HG03064 (cell line): ENCODE data around the gene JAK3.
"Not testable (repeated sequence)": the region's sequence is repeated elsewhere in the genome, so short reads cannot be mapped to it uniquely, and the experiment has no call there.

Source experiments
- ATAC-seq: cut with Tn5 transposase; IDR thresholded peaks from one replicate; pipeline ENCODE4 v1.9.1; 2021; ENCODE audit warnings: low read depth; ENCODE audit not compliant: unreplicated experiment

JAK3 gene

DNA sequence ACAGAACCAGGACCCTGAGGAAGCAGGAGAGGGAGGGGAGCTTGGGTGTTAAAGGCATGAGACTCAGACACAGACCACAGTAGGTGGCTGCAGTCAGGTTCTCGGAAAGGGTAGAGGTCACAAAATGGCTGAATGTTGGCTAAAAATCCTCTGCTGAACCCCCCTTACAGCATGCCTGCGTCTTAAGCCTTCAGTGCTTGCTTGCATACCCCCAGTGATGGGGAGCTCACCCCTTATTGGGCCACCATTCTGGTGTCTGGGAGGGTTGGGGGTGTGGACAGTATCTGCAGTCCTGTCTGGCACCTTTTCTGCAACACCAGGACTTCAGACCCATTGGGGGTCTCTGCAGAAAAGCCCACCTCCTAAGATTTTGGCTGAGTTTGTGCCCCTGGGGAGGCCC, 67.0 kb downstream of the JAK3 start:
- no peak for ATAC-seq

DNA sequence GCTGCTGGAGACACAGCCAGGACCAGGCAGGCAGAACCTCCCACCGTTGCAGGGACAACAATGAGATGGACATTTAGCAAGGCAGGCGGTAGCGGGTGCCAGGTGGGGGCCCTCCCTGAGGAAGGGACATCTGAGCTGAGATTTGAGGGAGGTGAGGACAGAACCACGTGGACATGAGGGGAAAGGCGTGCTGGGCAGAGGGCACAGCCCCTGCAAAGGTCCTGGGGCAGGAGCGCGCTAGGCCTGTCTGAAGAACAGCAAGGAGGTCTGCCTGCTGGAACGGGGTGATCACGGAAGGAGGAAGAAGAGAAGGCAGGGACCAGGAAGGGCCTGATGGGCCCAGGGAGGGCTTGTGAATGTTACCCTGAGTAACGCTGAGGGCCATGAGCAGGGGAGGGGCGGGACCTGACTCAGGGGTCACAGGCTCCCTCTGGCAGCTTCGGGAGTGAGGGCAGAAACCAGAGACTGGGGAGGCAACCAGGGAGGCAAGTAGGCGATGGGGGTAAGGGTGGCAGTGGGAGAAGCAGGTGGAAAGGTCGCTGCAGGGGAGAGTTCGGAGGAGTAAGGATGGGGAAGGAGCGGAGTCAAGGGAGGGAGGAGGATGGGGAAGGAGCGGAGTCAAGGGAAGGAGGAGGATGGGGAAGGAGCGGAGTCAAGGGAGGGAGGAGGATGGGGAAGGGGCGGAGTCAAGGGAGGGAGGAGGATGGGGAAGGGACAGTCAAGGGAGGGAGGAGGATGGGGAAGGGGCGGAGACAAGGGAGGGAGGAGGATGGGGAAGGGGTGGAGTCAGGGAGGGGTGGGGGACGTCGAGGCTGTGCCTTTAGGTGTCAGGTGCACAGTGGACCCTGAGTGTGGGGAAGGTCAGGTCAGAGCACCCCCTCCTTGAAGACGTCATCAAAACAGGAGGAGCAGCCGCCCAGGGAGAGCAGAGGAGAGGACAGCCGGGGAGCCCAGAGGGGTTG, 68.5 kb downstream of the JAK3 start:
- ATAC-seq = no peak

DNA sequence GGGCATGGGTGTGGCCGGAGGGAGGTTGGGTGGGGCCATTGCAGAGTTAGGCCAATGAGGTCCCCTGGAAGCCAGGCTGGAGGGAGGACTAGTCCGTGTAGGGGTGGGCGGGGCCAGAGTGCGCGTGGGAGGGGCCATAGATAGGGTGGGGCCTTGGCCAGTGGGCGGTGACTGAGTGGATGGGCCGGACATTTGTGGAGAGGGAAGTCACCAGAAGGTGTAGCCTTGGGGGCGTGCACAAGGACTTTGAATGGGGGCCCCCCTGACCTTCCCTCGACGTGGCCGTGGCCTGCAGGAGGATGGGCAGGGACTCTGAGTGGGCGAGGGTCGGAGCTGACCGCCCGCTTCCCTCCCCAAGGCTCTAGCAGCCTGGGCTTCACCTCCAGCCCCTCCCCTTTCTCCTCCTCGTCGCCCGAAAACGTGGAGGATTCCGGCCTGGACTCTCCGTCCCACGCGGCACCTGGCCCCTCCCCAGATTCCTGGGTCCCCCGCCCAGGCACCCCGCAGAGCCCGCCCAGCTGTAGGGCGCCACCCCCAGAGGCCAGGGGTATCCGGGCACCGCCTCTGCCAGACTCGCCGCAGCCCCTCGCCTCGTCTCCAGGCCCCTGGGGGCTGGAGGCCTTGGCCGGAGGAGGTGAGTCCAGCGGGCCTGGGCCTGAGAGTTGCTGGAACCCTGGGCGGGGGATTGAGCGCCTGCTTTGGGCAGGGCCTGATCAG, 69.4 kb downstream of the JAK3 start:
- no peak for ATAC-seq

DNA sequence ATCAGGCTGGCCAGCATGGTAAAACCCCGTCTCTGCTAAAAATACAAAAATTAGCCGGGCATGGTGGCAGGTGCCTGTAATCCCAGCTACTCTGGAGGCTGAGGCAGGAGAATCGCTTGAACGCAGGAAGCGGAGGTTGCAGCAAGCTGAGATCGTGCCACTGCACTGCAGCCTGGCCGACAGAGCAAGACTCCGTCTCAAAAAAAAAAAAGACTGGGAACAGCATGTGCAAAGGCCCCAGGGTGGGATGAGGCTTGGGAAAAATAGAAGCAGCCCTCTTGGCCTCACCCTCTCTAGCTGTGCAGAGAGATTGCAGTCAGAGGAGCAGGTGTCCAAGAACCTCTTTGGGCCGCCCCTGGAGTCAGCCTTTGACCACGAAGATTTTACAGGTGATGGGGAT, 69.9 kb downstream of the JAK3 start:
- not testable (repeated sequence) for ATAC-seq

DNA sequence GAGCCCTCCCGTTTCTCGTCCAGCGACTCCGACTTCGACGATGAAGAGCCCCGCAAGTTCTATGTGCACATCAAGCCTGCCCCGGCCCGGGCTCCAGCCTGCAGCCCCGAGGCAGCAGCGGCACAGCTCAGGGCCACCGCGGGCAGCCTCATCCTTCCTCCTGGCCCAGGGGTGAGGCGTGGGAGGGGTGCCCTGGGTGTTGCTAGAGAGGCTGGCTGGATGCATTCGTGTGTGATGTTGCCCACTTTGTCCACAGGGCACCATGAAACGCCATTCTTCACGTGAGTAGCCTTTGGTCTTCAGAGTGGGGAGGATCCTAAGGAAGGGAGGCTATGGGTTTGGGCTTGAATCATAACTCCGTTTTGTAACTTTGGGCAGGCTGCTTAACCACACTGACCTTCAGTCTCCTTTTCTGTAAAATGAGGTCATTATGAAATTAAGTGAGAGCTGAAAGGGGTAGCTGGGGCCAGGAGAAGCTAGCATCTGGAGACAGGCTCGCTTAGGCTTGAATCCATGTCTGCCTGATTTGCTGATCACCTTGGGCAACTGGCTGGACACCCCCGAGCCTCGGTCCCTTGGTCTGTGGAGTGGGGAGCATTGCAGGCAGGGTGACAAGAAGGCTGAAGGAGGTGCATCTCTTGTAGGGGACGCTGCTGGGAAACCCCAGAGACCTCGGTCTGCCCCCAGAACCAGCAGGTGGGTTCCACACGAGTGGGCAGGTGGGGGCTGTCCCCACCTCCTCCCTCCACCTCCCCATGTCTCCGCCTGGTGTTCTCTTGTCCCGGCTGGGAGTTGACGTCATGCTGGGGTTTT, 71.6 kb downstream of the JAK3 start:
- peak; percentile 45 for ATAC-seq

DNA sequence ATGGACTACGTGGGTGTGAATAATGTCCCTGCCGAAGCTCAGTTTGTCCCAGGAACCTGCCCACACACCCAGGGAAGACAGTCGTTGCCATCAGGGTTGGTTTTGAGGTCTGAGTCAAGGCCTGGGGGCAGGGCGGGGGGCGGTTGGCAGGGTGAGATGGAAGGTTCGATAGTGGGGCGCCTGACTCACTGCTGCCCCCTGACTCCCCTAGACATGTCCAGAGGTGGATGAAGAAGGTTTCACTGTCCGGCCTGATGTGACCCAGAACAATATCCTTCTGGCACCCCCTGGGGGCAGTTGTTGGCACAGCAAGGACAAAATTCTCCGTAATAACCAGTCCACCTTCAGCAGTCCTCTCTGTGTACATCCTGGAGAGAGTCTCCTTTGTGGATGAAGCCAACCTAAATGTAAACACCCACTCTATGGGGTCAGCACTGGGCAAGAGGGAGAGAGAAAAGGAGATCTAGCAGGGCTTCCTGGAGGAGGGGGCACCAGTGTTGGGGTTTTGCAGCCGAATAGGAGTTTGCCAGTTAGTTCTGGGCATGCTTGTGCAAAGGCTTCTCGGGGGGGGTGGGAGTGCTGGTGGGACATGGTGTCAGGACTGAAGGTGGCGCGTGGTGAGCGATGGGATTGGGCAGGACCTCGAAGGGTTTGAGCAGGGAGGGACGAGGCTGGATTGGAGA, 72.4 kb downstream of the JAK3 start:
- ATAC-seq = no peak
